Activated CD8-positive, alpha-beta memory T cell treated with anti-CD3 and anti-CD28 coated beads, Interleukin-2, amount 50 U/mL, for 4 hours (primary cell): Measurements from ENCODE around the gene AMIGO3.
A peak's percentile ranks its signal among the peaks of the same experiment; 100 is the strongest.
"Not testable (repeated sequence)": the region's sequence is repeated elsewhere in the genome, so short reads cannot be mapped to it uniquely, and the experiment has no call there.

ENCODE experiments used
- DNase-seq: peaks from one replicate; pipeline ENCODE4 v3.0.0-alpha.2; 2020

Gene AMIGO3

DNA sequence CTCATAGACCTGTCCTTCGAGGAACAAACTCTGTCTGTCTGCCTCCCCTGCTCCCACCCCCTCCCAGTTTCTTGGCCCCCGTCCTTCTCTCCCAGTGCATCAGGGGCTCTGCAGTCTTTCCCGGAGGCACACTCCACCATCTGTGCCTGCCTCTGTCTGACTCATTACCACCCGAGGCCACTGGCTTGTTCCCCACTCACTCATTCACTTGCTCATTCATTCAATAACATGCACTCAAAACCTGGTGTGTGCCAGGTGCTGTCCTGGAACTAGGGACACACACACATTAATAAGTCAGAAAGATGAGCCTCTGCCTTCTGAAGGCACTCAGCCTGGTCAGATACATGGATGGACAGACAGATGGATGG lies 12.4 kb downstream of the AMIGO3 start:
- no peak for DNase-seq

DNA sequence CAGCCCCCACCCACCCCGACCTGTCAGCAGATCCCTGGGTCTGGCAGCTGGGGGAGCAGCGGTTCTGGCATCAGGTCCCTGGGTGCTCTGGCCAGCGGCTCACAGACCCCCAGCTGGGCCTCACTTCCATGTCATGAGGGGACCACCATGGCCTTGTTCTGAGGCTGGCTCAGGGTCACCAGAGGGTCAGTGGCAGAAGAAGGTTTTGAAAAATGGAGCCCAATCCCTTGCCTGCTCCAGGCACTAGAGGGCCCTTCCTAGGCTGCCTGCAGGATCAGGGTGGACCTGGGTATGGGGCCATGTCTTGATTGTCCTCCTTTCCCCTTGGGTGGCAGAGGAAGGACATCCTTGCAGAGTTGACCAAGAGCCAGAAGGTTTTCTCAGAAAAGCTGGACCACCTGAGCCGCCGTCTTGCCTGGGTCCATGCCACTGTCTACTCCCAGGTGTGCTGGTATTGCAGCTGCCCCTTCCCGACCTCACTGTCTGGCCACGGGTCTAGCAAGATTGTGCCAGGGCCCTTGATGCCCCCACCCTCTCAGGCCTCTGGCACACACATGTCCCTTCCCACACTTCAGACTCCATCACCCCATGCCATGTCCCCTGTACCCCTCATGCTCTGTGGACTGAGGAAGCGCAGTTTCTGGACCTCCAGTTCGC lies 12.9 kb downstream of the AMIGO3 start:
- DNase-seq, result no peak

DNA sequence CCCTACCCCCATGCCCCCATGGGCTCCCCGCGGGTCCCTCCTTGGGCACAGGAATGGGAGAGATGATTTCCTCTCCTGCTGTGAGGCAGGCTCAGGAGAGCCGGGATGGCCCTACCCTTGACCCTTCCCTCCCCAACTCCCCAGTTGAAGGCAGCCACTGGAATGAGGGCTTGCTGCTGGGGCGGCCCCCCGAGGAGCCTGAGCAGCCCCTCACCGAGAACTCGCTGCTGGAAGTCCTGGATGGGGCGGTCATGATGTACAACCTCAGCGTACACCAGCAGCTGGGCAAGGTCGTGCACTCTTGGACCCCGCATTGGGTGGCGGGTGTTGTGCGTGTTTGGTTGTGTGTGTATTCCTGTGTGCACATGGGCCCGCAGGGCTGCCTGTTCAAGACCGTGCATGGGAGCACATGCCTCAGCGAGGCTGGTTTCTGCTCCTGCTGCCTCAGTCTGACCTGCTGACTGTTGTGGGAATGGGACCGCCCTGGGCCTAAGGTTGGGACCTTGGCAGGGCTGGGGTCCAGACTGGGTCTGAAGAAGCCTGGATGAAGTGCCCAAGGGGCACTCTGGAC lies 14.0 kb downstream of the AMIGO3 start:
- DNase-seq, result no peak

DNA sequence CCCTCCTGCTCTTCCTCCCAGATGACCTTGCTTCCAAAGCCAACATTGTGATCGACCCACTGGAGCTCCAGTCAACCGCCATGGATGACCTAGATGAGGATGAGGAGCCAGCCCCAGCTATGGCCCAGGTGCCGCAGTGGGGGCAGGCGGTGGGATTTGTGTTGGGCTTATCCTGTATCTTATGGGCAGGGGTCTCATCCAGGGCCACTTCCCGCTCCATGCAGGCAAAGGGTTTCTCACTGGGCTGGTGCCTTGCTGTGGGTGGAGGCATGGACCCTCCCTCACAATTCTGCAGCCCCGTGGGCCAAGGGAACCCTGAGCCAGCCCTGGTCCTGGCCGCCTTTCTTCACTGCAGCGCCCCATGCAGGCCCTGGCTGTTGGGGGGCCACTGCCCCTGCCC lies 14.9 kb downstream of the AMIGO3 start:
- no peak for DNase-seq

DNA sequence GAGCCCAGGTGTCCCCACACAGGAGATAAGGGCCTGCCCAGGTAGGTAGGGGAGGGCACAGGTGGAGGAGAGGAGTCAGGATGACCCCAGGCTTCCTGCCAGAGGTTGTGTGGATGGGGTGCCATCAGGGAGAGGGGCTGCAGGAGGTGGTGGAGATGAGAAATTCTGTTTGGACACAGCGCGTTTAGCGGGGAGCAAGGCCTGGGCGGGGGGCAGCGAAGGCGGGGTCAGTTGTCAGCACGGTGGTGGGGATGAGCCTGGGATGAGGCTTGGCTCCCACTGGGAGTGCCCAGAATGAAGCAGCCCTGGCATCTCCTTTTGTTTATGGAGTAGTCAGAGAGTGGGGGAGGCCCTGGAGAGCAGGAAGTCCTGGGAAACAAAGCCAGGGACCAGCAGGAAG lies 15.5 kb downstream of the AMIGO3 start:
- DNase-seq, result no peak

DNA sequence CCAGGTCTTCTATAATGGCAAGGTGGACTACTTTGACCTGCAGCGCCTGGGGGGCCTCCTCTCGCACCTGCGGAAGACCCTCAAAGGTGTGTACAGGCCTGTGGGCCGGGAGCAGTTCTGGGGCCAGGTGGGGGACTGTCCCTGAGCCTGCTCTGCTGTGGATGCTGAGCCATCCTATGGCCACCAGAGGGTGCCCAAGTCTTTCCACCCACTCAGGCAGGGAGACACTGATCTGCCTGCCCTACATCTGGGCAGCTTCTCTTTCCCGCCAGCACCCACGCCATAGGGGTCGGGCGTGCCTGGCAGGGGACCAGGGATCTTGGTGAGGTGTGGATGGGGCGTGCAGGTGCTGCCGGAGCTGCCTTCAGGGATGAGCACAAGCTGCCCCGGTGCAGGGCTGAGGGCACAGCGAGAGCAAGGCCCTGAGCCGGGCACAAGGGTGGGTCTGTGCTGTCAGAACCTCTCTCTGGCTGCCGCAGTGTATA lies 16.0 kb downstream of the AMIGO3 start:
- peak; percentile 63 for DNase-seq

DNA sequence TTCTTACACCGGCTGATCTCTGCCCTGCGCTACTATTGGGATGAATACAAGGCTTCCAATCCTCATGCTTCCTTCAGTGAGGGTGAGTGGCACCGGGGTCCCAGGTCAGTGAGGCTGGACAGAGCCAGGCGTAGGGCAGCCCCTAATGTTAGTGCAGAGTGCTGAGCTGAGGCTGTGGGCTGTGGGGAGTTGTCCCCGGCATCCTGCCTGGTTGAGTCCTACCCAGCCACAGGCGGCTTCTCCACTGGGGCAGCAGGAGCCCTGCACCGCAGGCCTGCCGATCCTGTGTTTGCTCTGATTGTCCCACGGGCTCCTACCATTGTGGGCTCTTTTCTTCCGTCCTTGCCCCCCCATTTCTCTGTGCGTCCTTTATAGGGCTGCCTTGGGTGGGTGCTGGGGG lies 16.8 kb downstream of the AMIGO3 start:
- no peak for DNase-seq

DNA sequence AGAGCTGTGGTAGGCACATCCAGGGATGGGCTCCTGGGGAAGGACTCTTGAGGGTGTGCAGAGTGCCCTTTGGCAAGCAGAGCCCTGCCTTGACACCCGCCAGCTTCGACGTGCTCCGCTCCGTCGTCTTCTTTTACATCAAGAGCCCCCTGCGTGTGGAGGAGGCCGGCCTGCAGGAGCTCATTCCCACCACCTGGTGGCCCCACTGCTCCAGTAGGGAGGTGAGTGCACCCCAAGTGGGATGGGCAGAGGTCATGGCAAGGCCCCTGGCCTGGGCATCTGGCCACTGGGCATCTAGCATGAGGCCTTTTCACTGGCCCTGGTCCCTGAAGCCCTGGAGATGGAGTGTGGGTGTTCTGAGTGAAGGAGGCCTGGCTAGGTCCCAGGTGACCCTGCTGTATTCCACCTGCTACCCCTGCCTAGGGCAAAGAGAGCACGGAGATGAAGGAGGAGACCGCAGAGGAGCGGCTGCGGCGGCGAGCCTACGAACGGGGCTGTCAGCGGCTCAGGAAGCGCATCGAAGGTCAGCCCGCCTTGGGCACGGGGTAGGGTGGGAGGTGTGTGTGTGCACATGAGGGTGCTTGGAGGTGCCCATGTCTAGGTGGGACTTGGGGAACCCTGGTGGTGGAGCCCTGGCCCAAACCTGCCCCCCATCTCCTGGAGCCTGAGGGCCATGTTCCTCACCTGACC lies 18.0 kb downstream of the AMIGO3 start:
- no peak for DNase-seq

DNA sequence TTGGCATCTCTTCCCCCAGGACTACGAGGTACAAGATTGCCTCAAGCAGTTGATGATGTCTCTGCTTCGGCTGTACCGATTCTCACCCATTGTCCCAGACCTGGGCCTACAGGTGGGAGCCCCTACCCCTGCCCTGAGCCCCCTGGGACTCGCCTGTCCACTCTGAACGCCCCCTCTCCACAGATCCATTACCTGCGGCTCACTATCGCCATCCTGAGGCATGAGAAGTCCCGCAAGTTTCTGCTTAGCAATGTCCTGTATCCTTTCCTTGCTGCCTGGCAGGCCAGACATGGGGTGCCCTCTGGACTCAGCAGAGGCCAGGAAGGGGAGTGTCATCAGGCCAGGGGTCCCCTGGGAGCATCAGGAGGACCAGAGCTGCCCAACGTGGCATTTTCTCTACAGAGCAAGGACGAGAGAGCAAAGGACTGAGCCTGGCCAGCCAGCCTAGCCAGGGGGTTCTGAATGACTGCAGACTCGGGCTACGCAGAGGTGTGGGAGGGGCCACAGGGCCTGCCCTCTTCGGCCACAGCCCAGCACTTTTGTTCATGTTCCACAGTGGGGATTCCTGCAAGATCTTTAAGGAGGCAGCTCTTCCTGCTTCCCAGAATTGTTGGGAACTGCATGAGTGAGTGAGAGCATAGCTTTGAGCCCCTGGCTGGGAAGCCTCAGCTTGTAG lies 18.9 kb downstream of the AMIGO3 start:
- no peak for DNase-seq

DNA sequence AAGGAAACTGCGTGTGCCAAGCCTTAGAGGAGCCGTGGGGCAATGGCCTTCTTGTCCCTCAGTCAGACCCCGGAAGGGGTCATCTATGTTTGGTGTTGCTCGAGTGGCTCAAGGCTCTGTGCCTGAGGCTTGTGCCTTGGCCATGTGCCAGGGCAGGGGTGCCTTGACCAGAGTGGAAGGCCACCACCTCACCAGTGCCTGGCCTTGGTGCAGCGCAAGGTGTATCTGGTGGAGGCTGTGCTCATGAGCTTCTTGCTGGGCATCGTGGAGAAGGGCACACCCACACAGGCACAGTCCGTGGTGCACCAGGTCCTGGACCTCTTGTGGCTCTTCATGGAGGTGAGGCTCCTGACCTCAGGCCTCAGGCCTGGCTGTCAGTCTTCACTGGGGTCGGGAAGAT lies 19.5 kb downstream of the AMIGO3 start:
- DNase-seq, result no peak

DNA sequence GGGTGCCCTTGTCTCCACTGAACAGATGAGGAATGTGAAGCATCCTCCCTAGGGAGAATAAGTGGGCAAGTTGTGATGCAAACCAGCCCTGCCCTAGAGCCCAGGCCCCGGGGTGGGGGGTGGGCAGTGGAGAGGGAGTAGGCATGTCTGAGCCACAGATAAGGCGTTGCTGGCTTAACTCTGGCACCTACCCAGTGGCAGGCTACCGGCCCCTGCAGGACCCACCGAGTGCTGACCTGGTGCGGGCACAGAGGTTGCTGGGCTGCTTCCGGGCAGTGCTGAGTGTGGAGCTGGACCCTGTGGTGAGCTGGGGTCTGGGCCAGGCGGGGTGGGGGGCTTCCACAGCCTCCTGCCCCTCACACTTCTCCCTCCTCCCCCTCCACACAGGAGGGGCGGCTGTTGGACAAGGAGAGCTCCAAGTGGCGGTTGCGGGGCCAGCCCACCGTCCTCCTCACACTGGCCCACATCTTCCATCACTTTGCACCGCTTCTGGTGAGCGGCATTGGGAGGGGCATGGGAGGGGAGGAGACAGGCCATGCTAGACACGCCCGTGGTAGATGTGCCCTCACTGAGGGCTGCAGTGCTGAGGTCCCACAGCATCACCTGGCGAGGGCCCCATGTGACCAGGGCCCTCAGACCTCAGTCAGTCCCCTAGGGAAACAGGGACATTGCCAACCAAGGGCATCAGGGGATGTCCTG lies 20.1 kb downstream of the AMIGO3 start:
- DNase-seq, result no peak

DNA sequence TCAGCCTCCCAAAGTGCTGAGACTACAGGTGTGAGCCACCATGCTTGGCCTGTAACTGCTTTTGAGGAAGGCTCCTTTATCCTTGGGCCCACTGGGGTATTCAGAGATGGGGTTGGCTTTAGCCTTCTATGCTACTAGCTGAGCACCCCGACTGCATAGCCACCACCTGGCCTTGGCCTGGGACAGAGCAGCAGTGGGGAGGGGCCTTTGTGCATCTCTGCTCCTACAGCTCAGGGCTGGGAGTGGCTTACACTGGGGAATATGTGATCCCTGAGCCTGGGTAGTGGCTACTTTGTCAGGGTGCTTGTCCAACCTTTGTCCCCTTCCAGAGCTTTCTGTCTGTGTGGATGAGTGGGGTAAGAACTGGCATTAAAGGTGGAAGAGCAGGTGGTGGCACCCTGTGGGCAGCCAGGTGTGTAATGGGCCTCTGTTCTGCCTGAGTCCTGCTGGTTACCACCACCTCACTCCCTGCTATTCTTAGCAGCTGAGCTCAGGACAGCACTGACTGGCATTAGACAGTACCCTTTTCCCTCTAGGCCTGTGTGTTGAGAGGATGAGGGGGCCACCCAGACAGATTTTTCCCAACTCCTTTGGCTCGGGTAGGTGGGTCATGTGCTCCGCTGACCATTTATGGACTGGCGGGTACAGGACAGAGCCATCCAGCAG lies 24.0 kb downstream of the AMIGO3 start:
- DNase-seq, result not testable (repeated sequence)

DNA sequence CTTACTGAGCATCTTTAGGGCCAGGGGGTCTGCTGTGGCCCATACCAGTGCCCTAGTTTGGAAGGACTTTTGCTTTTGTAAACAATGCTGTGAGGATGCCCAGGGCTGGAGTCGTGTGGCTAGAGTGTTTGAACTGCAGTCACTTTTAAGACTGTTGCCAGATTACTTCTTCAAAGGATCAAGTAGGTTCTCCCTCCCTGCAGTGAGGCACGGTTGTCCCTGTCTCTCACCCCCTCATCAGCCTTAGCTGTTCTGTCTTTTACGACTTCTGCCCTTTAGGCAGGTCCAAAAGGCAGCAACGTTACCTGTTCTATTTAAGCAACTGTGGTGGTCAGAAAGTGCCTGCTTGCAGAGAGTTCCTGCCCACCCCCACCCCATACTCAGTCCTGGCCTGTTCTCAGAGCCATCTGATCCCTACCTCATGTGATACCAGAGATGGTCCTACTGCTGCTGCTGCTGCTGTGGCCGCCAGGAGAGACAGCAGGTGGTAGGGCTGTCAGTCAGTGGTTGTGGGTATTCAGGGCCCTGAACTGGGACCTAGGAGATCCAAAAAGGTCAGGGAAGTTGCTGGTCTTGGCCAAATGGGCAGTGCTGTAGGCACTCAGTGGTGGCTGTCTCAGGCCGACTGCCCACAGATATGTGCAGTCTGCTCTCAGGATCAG lies 24.9 kb downstream of the AMIGO3 start:
- not testable (repeated sequence) for DNase-seq

DNA sequence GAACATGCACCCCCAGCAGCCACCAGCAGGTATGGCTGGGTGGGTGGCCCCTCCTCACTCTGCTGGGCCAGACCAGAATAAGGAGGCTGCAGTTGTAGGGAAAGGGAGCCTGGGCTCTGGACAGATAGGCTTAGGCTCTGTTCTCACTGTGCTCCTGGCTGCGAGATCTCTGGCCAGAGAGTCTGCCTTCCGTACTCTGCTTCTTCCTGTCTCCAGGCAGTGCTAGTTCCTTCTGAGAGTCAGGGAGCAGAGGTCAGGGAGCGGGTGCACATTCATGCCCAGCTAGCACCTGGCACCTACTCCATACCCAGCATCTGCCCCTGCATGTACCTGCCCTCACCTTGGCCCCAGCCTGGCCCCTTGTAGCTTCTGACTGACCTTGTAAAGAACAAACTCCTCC lies 28.0 kb downstream of the AMIGO3 start:
- DNase-seq, result not testable (repeated sequence)

DNA sequence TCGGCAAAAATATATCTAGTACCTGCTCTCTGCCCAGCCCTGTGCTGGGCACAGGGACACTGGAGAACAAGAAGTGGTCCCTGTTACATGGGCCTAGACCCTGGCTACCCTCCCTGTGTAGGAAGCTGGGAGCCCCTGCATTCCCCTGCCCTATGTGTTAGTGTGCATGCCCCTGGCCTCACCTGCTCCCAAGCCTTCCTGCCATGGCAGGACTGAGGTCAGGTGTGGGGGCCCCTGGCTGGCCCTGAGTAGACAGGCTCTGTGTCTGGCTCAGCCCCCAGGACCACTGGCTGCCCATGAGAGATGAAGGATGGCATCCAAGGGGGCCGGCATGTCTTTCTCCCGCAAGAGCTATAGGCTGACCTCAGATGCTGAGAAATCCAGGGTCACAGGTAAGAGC lies 28.6 kb downstream of the AMIGO3 start:
- not testable (repeated sequence) for DNase-seq

DNA sequence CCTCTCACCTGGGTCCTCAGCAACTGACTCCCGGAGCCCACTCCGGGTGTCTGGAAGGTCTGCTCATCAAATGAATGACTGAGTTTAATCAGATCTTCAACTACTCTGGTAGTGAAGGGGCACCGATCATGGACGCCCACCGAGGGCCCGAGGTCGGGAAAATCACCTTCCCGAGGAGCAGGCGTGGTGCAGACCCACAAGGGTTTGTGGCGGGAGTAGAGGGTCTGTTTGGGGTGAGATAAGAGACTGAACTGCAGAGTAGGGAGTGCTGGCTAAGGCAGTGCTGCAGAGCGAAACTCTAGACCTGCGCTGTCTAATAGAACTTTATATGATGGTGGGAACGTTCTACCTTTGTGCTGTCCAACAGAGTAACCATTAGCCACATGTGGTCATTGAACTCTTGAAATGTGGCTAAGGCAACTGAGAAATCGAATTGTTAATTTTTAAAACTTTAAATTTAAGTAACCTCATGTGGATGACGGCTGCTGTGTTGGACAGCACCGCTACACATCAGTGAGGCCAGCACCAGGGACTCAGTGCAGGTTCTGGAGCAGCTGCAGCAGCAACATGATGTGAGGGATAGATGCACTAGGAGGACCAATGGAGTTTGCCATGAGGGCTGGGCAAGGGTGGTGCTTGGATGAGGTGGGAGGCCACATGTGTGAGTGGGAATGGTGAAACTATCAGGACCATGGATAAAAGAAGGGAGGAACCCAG lies 29.4 kb downstream of the AMIGO3 start:
- not testable (repeated sequence) for DNase-seq

DNA sequence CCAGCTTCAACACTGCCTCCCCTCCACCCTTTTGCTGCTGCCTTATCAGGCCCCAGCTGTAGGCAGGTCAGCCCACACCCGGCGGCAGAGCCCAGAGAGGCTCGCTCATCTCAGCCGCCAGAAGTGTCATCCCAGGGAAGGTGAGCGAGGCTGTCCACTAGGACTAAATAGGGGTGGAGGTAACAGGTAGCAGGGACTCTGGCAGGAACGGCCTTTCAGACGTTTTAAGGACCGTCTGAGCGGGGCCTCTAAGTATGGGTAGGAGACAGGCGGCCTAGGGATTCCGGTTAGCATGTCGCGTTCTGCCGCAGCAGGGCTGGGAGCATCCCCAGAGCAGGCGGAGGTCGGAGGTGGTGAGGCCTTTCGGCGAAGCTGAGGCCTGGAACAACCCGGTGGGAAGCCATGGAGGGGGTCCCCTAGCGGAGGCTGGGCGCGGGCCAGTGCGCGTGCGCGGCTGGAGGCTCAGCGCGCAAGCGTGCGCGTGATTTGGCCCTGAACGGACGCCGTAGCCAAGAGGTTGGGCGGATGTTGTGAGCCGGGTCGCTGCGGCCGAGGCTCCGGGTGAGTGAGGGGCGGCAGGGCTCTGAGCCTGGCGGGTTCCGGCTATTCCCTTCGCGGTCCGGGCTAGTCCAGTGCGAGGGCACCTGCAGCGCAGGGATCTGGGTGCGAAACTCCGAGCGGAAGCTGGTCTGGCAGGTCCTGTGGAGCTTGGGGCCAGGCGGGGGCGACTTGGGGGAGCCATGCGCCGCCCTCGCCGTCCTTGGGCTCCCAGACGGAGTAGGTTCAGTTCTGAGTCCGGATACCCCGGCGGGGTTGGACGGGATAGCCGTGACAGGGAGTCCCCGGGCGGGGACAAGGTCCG lies 30.2 kb downstream of the AMIGO3 start, which contains the start of the genes MST1 and RNF123:
MST1 (minus strand) TSS at position 429 of the 862 bp plus-strand sequence. CDS start 783 bp downstream, outside the sequence.
RNF123 (plus strand) TSS at position 512 of the 862 bp plus-strand sequence. CDS start 1,609 bp downstream, outside the sequence.
- peak; percentile 92 for DNase-seq

DNA sequence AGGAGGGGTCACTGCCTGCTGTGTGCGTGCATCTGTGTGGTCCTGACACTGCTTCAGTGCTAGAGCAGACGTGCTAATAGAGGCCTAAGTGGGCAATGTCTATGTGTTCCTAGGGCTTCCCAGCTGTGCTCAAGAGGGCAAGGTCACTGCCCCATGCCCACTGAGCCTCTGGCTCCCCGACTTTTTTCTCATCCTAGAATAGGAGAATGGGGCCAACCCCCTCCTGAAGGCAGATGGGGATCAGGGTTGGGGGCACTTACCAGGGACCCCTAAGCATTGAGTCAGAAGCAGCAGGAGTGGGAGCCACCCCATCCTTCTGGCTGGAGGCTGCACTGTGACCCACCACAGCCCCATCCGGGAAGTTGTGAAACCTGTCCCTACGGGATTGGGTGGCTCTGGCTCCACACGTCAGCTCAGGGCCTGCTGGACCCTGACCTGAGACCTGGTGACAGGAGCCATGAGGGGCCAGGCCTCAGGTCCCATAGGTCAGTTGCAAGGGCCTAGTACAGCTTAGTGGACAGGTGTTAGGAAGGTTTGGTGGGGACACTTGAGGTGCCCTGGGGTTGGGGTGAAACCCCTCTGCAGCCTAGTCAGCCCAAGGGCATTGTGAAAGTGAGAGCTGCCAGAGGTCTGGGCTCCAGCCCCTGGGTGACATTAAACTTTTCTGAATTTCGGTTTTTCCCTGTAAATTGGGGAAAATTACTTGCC lies 31.0 kb downstream of the AMIGO3 start:
- not testable (repeated sequence) for DNase-seq

DNA sequence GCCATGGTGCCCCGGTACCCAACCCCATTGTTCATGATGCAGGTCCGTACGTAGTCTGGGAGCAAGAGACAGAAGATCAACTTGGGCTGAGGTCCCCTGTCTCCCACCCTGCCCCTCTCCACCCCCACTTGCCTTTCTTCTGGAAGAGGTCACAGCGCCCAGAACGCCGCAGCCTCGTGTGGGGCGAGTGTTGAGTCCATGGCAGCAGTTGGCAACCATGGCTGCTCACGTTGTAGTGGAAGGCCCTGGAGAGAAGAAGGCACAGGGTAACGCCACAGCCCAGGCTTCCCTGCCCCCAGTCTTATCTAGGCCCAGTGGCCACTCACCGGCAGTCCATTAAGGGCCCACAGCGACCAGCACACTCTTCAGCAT lies 32.1 kb downstream of the AMIGO3 start:
- DNase-seq, result not testable (repeated sequence)
